Central memory CD8-positive, alpha-beta T cell (primary cell): ENCODE data around the gene DIABLO.
"Not testable (repeated sequence)": the region's sequence is repeated elsewhere in the genome, so short reads cannot be mapped to it uniquely, and the experiment has no call there.

Source experiments
- ATAC-seq: fragments of 150-1000 bp; cut with Tn5 transposase; replicated peaks from 2 replicates; pipeline ENCODE4 v1.10.0; 2022; ENCODE audit warnings: mild to moderate bottlenecking, moderate FRiP score, moderate number of reproducible peaks; ENCODE audit not compliant: poor library complexity, severe bottlenecking; ENCODE audit errors: extremely low read depth
- DNase-seq, 2 donors: peaks; one replicate each; pipeline ENCODE4 v3.0.0; 2021; ENCODE audit warnings: low spot score in 2 of 2
- H3K27ac Mint-ChIP-seq: one replicate; pipeline ENCODE4 v1.8.0; 2022; ENCODE audit warnings: low read depth, mild to moderate bottlenecking, moderate library complexity, mixed read lengths
- H3K27me3 Mint-ChIP-seq: one replicate; pipeline ENCODE4 v1.8.0; 2022; ENCODE audit warnings: mixed read lengths
- H3K36me3 Mint-ChIP-seq: one replicate; pipeline ENCODE4 v1.8.0; 2022; ENCODE audit warnings: mild to moderate bottlenecking, moderate library complexity, mixed read lengths; ENCODE audit not compliant: insufficient read depth
- H3K4me1 Mint-ChIP-seq: one replicate; pipeline ENCODE4 v1.8.0; 2022; ENCODE audit warnings: mixed read lengths
- H3K4me3 Mint-ChIP-seq: one replicate; pipeline ENCODE4 v1.8.0; 2022; ENCODE audit warnings: mild to moderate bottlenecking, moderate library complexity, mixed read lengths
- H3K9me3 Mint-ChIP-seq: one replicate; pipeline ENCODE4 v1.8.0; 2022; ENCODE audit warnings: mixed read lengths

The DIABLO gene

GRCh38 chr12:122195405-122195804 lies 30.4 kb downstream of the DIABLO start:
- H3K4me1 Mint-ChIP-seq: peaks cover 14% of the 10 kb centered on the region
- no peak for DNase-seq
- no peak overlapping the region for H3K4me3 Mint-ChIP-seq
- H3K27me3 Mint-ChIP-seq: peaks cover 10% of the 10 kb centered on the region
- no peak overlapping the region for H3K27ac Mint-ChIP-seq
- no peaks in the 10 kb centered on the region for H3K9me3 Mint-ChIP-seq
- peaks cover 5% of the 10 kb centered on the region for H3K36me3 Mint-ChIP-seq
- no peak for ATAC-seq

DNA sequence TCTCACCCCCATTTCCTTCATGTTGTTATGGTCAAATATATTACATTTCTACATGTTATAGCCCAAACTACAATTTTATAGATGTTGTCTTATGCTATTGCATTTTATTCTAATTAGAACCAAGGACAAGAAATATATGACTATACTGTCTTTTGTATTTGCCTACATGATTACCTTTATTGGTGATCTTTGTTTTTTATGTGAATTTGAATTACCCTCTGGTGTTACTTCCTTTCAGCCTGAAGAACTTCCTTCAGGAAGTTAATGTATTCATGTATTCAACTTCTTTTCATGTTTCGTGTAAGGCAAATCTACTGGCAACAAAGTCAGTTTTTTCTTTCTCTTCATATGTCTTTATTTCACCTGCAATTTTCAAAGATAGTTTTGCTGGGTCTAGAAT lies 31.0 kb downstream of the DIABLO start:
- no peaks in the 10 kb centered on the region for H3K9me3 Mint-ChIP-seq

DNA sequence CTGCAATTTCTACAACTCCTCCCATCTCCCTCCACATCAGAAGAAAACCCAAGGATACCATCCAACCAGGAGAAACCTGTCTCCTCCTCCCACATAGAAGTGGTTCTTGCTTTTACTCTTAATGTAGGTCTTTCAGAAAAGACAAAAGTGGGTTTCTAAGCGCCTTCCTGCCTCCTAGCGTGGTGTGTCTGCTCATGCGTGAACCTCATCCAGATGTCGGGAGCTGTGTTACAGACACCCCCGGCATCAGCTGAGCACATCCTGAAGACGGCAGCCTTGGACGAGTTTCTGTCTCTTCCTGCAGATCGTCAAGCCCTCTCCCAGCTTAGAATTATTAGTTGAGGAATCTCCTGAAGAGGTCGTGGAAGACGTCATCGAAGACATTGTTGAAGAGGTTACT lies 33.4 kb downstream of the DIABLO start:
- H3K27me3 Mint-ChIP-seq: no peaks in the 10 kb centered on the region
- no peak overlapping the region for H3K27ac Mint-ChIP-seq
- ATAC-seq (no peak), DNase-seq (no peak)
- H3K36me3 Mint-ChIP-seq: peaks cover 3% of the 10 kb centered on the region
- H3K4me3 Mint-ChIP-seq: no peak overlapping the region
- no peaks in the 10 kb centered on the region for H3K9me3 Mint-ChIP-seq
- peaks cover 11% of the 10 kb centered on the region for H3K4me1 Mint-ChIP-seq

More for the DNA sequence above, 31.0 kb downstream of the DIABLO start:
- ATAC-seq: no peak
- Mint-ChIP-seq H3K36me3 (peaks cover 5% of the 10 kb centered on the region), H3K4me3 (no peak overlapping the region), H3K27ac (no peak overlapping the region), H3K4me1 (peaks cover 14% of the 10 kb centered on the region), H3K27me3 (peaks cover 4% of the 10 kb centered on the region)
- no peak for DNase-seq

GRCh38 chr12:122190842-122191668 lies 34.8 kb downstream of the DIABLO start:
- DNase-seq (peak; percentile 56 to 68), ATAC-seq (peak; percentile 82)
- Mint-ChIP-seq H3K27me3 (no peaks in the 10 kb centered on the region), H3K9me3 (no peaks in the 10 kb centered on the region), H3K4me1 (peaks cover 8% of the 10 kb centered on the region), H3K36me3 (peaks cover 2% of the 10 kb centered on the region), H3K4me3 (no peak overlapping the region), H3K27ac (no peak overlapping the region)

- DNase-seq (no peak), ATAC-seq (no peak)
- H3K27me3 Mint-ChIP-seq: no peaks in the 10 kb centered on the region
- no peak overlapping the region for H3K27ac Mint-ChIP-seq
- H3K4me1 Mint-ChIP-seq: peaks cover 8% of the 10 kb centered on the region
- H3K9me3 Mint-ChIP-seq: no peaks in the 10 kb centered on the region
- H3K36me3 Mint-ChIP-seq: peaks cover 2% of the 10 kb centered on the region
- no peak overlapping the region for H3K4me3 Mint-ChIP-seq
Observed at GRCh38 chr12:122189626-122190475, 36.0 kb downstream of the DIABLO start.

GRCh38 chr12:122187466-122187865 lies 38.4 kb downstream of the DIABLO start:
- Mint-ChIP-seq H3K9me3 (no peaks in the 10 kb centered on the region), H3K27ac (no peak overlapping the region), H3K27me3 (no peaks in the 10 kb centered on the region), H3K4me1 (peaks cover 13% of the 10 kb centered on the region), H3K4me3 (no peak overlapping the region), H3K36me3 (peaks cover 4% of the 10 kb centered on the region)
- no peak for ATAC-seq
- DNase-seq: no peak

- no peak overlapping the region for H3K27ac Mint-ChIP-seq
- peaks cover 4% of the 10 kb centered on the region for H3K36me3 Mint-ChIP-seq
- no peak for DNase-seq
- H3K4me1 Mint-ChIP-seq: peaks cover 6% of the 10 kb centered on the region
- ATAC-seq: no peak
- H3K4me3 Mint-ChIP-seq: no peak overlapping the region
- H3K9me3 Mint-ChIP-seq: no peaks in the 10 kb centered on the region
- H3K27me3 Mint-ChIP-seq: no peaks in the 10 kb centered on the region
Observed at GRCh38 chr12:122185494-122186082, 40.3 kb downstream of the DIABLO start.

GRCh38 chr12:122185079-122185478 lies 40.8 kb downstream of the DIABLO start:
- ATAC-seq (no peak), DNase-seq (no peak)
- no peak overlapping the region for H3K27ac Mint-ChIP-seq
- no peaks in the 10 kb centered on the region for H3K9me3 Mint-ChIP-seq
- H3K36me3 Mint-ChIP-seq: peaks cover 4% of the 10 kb centered on the region
- H3K4me1 Mint-ChIP-seq: peaks cover 5% of the 10 kb centered on the region
- H3K27me3 Mint-ChIP-seq: no peaks in the 10 kb centered on the region
- peak overlapping the region; percentile 77 for H3K4me3 Mint-ChIP-seq

DNA sequence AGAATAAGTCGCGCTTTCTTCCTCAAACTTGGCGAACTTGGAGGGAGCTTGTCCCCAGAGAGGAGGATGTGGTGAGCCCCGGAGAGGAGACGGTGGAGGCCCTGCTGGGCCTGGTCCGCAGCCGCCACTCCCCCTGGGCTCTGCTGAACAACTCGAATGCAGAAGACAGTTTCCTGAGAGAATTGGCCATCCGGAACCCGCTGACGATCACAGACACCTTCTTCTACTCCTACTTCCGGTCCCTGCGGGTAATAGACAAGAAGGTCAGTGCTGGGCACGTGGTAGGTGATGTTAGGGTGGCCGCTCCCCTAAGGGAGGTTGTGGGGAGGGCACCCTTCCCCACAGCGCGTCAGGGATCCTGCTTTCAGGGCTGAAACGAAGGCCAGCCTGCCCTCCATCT lies 41.3 kb downstream of the DIABLO start:
- no peak for DNase-seq
- no peak for ATAC-seq
- Mint-ChIP-seq H3K36me3 (peaks cover 4% of the 10 kb centered on the region), H3K4me3 (peak overlapping the region; percentile 77), H3K27ac (peak overlapping the region; percentile 64), H3K27me3 (no peaks in the 10 kb centered on the region), H3K4me1 (peaks cover 5% of the 10 kb centered on the region), H3K9me3 (no peaks in the 10 kb centered on the region)

DNA sequence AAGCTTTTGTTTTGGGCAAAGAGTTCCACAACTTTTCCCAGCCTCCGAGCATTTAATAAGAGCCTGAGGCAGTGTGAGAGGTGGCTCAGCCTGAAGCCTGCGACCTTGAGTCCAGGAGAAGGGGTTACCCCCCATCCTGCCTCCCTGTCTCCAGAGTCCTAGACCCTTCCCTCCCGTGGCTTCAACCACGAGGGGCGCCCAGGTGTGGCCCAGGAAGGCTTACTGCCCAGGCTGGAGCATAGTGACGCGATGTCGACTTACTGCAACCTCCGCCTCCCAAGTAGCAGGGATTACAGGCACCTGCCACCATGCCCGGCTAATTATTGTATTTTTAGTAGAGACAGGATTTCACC lies 42.3 kb downstream of the DIABLO start:
- Mint-ChIP-seq H3K27ac (peak overlapping the region; percentile 64), H3K27me3 (no peaks in the 10 kb centered on the region), H3K4me1 (peaks cover 5% of the 10 kb centered on the region), H3K9me3 (no peaks in the 10 kb centered on the region), H3K36me3 (peaks cover 4% of the 10 kb centered on the region), H3K4me3 (peak overlapping the region; percentile 77)
- ATAC-seq (no peak), DNase-seq (no peak)

- H3K4me3 Mint-ChIP-seq: peak within 1 kb of the TSS; percentile 77
- DNase-seq (no peak), ATAC-seq (peak; percentile 79)
- peaks cover 4% of the 10 kb centered on the region for H3K36me3 Mint-ChIP-seq
- peak within 1 kb of the TSS; percentile 64 for H3K27ac Mint-ChIP-seq
- no peaks in the 10 kb centered on the region for H3K27me3 Mint-ChIP-seq
- no peaks in the 10 kb centered on the region for H3K9me3 Mint-ChIP-seq
- H3K4me1 Mint-ChIP-seq: peaks cover 5% of the 10 kb centered on the region
Observed at GRCh38 chr12:122182887-122183587, 42.8 kb downstream of the DIABLO start, which contains the start of gene LRRC43. TSS of gene LRRC43 (plus strand) at chr12:122183123. CDS start at chr12:122183145, 22 bp downstream.

DNA sequence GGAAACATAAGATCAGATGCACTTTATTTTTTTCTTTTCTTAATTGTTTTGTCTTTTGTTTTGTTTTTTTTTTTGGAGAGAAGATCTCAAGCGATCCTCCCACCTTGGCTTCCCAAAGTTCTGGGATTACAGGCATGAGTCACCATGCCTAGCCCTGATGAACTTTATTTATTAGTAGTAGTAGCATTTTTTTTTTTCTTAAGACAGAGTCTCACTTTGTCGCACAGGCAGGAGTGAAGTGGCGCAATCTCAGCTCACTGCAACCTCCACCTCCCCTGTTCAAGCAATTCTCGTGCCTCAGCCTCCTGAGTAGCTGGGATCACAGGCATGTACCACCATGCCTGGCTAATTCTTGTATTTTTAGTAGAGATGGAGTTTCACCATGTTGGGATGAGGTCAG lies 49.4 kb downstream of the DIABLO start:
- not testable (repeated sequence) for ATAC-seq, H3K36me3 Mint-ChIP-seq, H3K4me1 Mint-ChIP-seq, DNase-seq, H3K27me3 Mint-ChIP-seq, H3K9me3 Mint-ChIP-seq, H3K4me3 Mint-ChIP-seq, H3K27ac Mint-ChIP-seq
